Endothelial cell of umbilical vein (primary cell): Measurements from ENCODE around the gene RPP21. TPM values are rescaled to one million over a fixed set of nuclear protein-coding genes. Genes with fewer than 3 reads are reported as not detected.

Source experiments
- BruUV-seq: library from RNA; stranded (reverse); fragments of 400-500 nt; replicated peaks from 2 replicates; lab custom pipeline; 2021; lab: Mats Ljungman, UMichigan
- CTCF ChIA-PET: fragments of 300-600, 350-600 bp; sonication (Branson Sonifier 250); formaldehyde crosslinking; loops from one replicate; lab custom pipeline; 2021; ENCODE audit warnings: antibody characterized with exemption, inconsistent platforms; lab: Charles Lee
- POLR2A ChIA-PET: fragments of 300-600, 350-600 bp; sonication (Branson Sonifier 250); formaldehyde crosslinking; loops from one replicate; lab custom pipeline; 2021; ENCODE audit warnings: antibody characterized with exemption, inconsistent platforms; lab: Charles Lee
- DNase-seq: peaks from one replicate; pipeline ENCODE4 v3.0.0-alpha.2; 2011; ENCODE audit warnings: low read depth, low spot score
- FAIRE-seq: peaks from 2 replicates; lab custom pipeline; 2011; peaks lifted over from hg19 to GRCh38; lab: Jason Lieb, UNC
- H2AFZ ChIP-seq: 2 replicates; pipeline ENCODE4 v1.6.0; 2012; ENCODE audit warnings: low read depth, low read length, control low read depth, inconsistent platforms
- H3K27ac ChIP-seq: 2 replicates; pipeline ENCODE4 v1.5.1; 2011; ENCODE audit warnings: low read depth, mild to moderate bottlenecking, control low read depth, low read length, moderate library complexity; ENCODE audit not compliant: insufficient read depth
- H3K27me3 ChIP-seq, 2 experiments: 2 replicates each; pipeline versions ENCODE4 v1.6.0 to v1.6.1; 2011; ENCODE audit warnings: low read length in 2 of 2, mixed read lengths in 1 of 2; ENCODE audit not compliant: control insufficient read depth in 2 of 2, insufficient read depth in 2 of 2
- H3K36me3 ChIP-seq, 2 experiments: 2 replicates in 1 of 2; 3 replicates in 1 of 2; pipeline ENCODE4 v1.5.1; 2011; ENCODE audit warnings: low read length in 2 of 2, mild to moderate bottlenecking in 1 of 2, moderate library complexity in 1 of 2; ENCODE audit not compliant: control insufficient read depth in 2 of 2, insufficient read depth in 2 of 2; ENCODE audit errors: extremely low read depth in 1 of 2
- H3K4me1 ChIP-seq: 3 replicates; pipeline ENCODE4 v1.5.1; 2011; ENCODE audit warnings: mild to moderate bottlenecking, low read length; ENCODE audit not compliant: control insufficient read depth, insufficient read depth; ENCODE audit errors: extremely low read depth
- H3K4me2 ChIP-seq: 2 replicates; pipeline ENCODE4 v1.6.1; 2011; ENCODE audit warnings: low read length, control low read depth, mixed read lengths; ENCODE audit not compliant: insufficient read depth
- H3K4me3 ChIP-seq, 3 experiments: fragments of 200-600 bp in 1 of 3; sonication (generic), shearing (Covaris generic) in 1 of 3; replicated peaks in 1 of 3; 2 replicates each; pipeline ENCODE4 v1.5.1; 2011 to 2016; ENCODE audit warnings: control low read depth in 3 of 3, low read length in 3 of 3, mild to moderate bottlenecking in 2 of 3, inconsistent platforms in 1 of 3, low read depth in 1 of 3, moderate library complexity in 1 of 3; ENCODE audit not compliant: insufficient read depth in 1 of 3
- H3K79me2 ChIP-seq: 2 replicates; pipeline ENCODE4 v1.6.0; 2012; ENCODE audit warnings: low read length, inconsistent platforms; ENCODE audit not compliant: control insufficient read depth, insufficient read depth
- H3K9ac ChIP-seq: replicated peaks from 2 replicates; pipeline ENCODE3; 2011; ENCODE audit warnings: low read length, control low read depth; ENCODE audit not compliant: insufficient read depth; ENCODE audit errors: extremely low read depth
- H3K9me1 ChIP-seq: replicated peaks from 3 replicates; pipeline ENCODE4 v1.6.0; 2011; ENCODE audit warnings: mild to moderate bottlenecking, low read length; ENCODE audit not compliant: control insufficient read depth, insufficient read depth; ENCODE audit errors: extremely low read depth
- H3K9me3 ChIP-seq: replicated peaks from 2 replicates; pipeline ENCODE4 v1.5.1; 2012; ENCODE audit warnings: low read length, inconsistent platforms; ENCODE audit not compliant: control insufficient read depth, insufficient read depth
- H4K20me1 ChIP-seq: replicated peaks from 2 replicates; pipeline ENCODE3; 2011; ENCODE audit warnings: mild to moderate bottlenecking, low read length; ENCODE audit not compliant: control insufficient read depth, insufficient read depth; ENCODE audit errors: extremely low read depth
- EZH2 ChIP-seq: IDR thresholded peaks from 2 replicates; pipeline ENCODE4 v1.6.1; 2012; ENCODE audit warnings: borderline replicate concordance, low read depth, mild to moderate bottlenecking, moderate library complexity, low read length, inconsistent platforms; ENCODE audit not compliant: severe bottlenecking
- GATA2 ChIP-seq: IDR thresholded peaks from 2 replicates; pipeline ENCODE4 v1.7.0; 2011; ENCODE audit warnings: low read depth, mild to moderate bottlenecking, moderate library complexity, mixed read lengths, low read length; ENCODE audit not compliant: insufficient read length, insufficient read depth
- JUN ChIP-seq: IDR thresholded peaks from 2 replicates; pipeline ENCODE4 v1.6.1; 2011; ENCODE audit warnings: borderline replicate concordance, low read depth; ENCODE audit not compliant: insufficient read length, insufficient read depth
- MYC ChIP-seq: IDR thresholded peaks from one replicate; pipeline ENCODE4 v1.6.1; 2011; ENCODE audit warnings: mild to moderate bottlenecking, low read depth, low read length
- dilution Hi-C: fragments of 300-500 bp; cut with MboI; formaldehyde crosslinking; loops from one replicate; pipeline ENCODE4 v1.15.0; 2019; ENCODE audit warnings: low sequenced_read_pairs; ENCODE audit not compliant: extremely low pct_ligation_motif_present
- intact Hi-C: fragments of 100-400 bp; cut with micrococcal nuclease; formaldehyde crosslinking; loops from one replicate; pipeline ENCODE4 v1.10.0; 2022
- polyA plus RNA-seq, 4 experiments: library from polyadenylated mRNA; depleted of rRNA in 3 of 4; stranded (reverse) in 3 of 4; unstranded in 1 of 4; fragments of >200 nt; gene quantifications; 2 replicates each; pipeline versions ENCODE4 v1.2.1 to v1.2.3, GENCODE V29; 2011 to 2012; ENCODE audit warnings: missing spikeins in 1 of 4
- total RNA-seq: library from RNA; stranded (reverse); gene quantifications from 2 replicates; pipeline ENCODE4 v1.2.3, GENCODE V29; 2021
- TF ChIP-seq, protein P1 (sequence below), 2 donors: IDR thresholded peaks; 1 replicate in 1 of 2; 2 replicates in 1 of 2; pipeline ENCODE4 v1.5.1; 2011; ENCODE audit warnings: low read length in 2 of 2, mild to moderate bottlenecking in 2 of 2, moderate library complexity in 2 of 2, control low read depth in 1 of 2, inconsistent platforms in 1 of 2, low read depth in 1 of 2; ENCODE audit not compliant: insufficient read depth in 1 of 2; ENCODE audit errors: extremely low read depth in 1 of 2

RPP21 gene
- total and polyA plus RNA-seq, 2 donors (not counting 3 experiments of a cell fraction or from before 2014, with no cell fraction given), result 35.3 to 101 TPM

DNA sequence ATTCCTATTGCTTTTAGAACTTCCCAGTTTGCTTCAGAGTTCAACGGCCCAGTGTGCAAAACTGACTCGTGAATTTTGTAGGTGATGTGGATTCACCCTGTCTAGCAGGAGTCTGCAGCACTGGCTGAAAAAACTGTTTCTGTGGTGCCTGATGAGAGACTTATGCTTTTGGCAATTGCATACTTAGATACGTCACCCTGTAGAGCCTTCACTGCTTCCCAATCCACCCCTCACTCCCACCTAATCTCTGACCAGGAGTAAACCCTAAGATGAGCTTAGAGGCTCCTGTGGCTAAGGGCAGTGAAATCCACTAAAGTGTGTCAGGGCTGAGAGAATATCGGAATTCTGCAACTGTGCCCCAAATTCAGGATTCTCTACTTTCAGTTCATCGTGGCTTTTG, 14.3 kb downstream of the RPP21 start:
- H3K4me2 ChIP-seq, result no peak overlapping the region
- BruUV-seq, result no TSS peak
- H3K27me3 ChIP-seq, result peaks cover 37 to 61% of the 10 kb centered on the region in 2 experiments
- ChIA-PET POLR2A (no interaction called here), CTCF (interaction anchor here (0.6 to 3.1 kb wide), 9 partner anchors 8 to 140 kb away, joined by 3 to 48 read pairs (median 5); no protein-coding TSS in a partner anchor)
- H3K79me2 ChIP-seq, result no peaks in the 10 kb centered on the region
- H3K4me3 ChIP-seq, result no peak overlapping the region
- H3K36me3 ChIP-seq, result no peaks in the 10 kb centered on the region
- intact Hi-C loops, result no loop called here
- H4K20me1 ChIP-seq, result no peaks in the 10 kb centered on the region
- FAIRE-seq (no peak), DNase-seq (no peak)
- H3K27ac ChIP-seq, result no peak overlapping the region
- no peaks in the 10 kb centered on the region for H3K9me1 ChIP-seq
- no peak for TF ChIP-seq EZH2
- no peak for TF ChIP-seq GATA2
- TF ChIP-seq, protein P1, sequence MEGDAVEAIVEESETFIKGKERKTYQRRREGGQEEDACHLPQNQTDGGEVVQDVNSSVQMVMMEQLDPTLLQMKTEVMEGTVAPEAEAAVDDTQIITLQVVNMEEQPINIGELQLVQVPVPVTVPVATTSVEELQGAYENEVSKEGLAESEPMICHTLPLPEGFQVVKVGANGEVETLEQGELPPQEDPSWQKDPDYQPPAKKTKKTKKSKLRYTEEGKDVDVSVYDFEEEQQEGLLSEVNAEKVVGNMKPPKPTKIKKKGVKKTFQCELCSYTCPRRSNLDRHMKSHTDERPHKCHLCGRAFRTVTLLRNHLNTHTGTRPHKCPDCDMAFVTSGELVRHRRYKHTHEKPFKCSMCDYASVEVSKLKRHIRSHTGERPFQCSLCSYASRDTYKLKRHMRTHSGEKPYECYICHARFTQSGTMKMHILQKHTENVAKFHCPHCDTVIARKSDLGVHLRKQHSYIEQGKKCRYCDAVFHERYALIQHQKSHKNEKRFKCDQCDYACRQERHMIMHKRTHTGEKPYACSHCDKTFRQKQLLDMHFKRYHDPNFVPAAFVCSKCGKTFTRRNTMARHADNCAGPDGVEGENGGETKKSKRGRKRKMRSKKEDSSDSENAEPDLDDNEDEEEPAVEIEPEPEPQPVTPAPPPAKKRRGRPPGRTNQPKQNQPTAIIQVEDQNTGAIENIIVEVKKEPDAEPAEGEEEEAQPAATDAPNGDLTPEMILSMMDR (IDR thresholded peaks at IDR 0.05; ENCODE audit: extremely low read depth in 1 of 2, insufficient read depth in 1 of 2, low read depth in 1 of 2, low read length in 2 of 2), result no peak
- no peak overlapping the region for H3K9ac ChIP-seq
- H3K4me1 ChIP-seq, result peaks cover 5% of the 10 kb centered on the region
- no peaks in the 10 kb centered on the region for H3K9me3 ChIP-seq
- no peak overlapping the region for H2AFZ ChIP-seq
- dilution Hi-C loops, result no loop called here

DNA sequence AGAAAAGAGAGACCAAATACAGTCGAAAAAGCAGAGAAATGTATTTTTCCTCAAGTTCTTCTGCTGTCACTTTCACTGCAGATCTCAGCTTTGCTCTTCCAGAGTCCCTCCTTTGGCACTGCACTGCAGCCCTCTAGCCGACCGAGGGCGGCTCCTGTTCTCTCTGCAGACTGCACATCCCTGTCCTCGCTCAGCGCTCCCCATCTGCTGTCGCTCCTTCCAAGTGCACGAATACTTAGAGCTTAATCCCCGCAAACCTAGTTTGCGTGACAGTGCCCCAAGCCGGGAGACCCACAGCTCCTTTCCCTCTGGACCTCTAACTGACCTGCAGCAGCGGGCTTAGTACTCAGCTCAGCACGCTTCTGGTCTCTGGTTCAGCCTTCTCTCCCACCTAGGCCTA, 15.2 kb downstream of the RPP21 start:
- no peaks in the 10 kb centered on the region for H3K36me3 ChIP-seq
- H3K79me2 ChIP-seq, result no peaks in the 10 kb centered on the region
- H3K9me3 ChIP-seq, result no peaks in the 10 kb centered on the region
- no peak for TF ChIP-seq MYC
- no peak for TF ChIP-seq EZH2
- no peak for TF ChIP-seq JUN
- no peak overlapping the region for H2AFZ ChIP-seq
- no peak overlapping the region for H3K4me2 ChIP-seq
- dilution Hi-C loops, result no loop called here
- ChIA-PET POLR2A (no interaction called here), CTCF (interaction anchor here (0.8 to 3.1 kb wide), 2 partner anchors 36 to 93 kb away, joined by 6 to 48 read pairs; no protein-coding TSS in a partner anchor)
- DNase-seq, result no peak
- no peak overlapping the region for H3K9ac ChIP-seq
- FAIRE-seq, result no peak
- peaks cover 41 to 63% of the 10 kb centered on the region in 2 experiments for H3K27me3 ChIP-seq
- H3K4me3 ChIP-seq, result no peak overlapping the region
- no TSS peak for BruUV-seq
- intact Hi-C loops, result no loop called here
- H3K4me1 ChIP-seq, result peaks cover 5% of the 10 kb centered on the region
- no peaks in the 10 kb centered on the region for H4K20me1 ChIP-seq
- no peaks in the 10 kb centered on the region for H3K9me1 ChIP-seq
- H3K27ac ChIP-seq, result no peak overlapping the region
